G401 (cell line): ENCODE measurements around the gene KIAA1755. TPM values are rescaled to one million over a fixed set of nuclear protein-coding genes. Genes with fewer than 3 reads are reported as not detected.
A peak's percentile ranks its signal among the peaks of the same experiment; 100 is the strongest.

ENCODE experiments used
- DNase-seq: peaks from one replicate; pipeline ENCODE4 v3.0.0-alpha.2; 2015; ENCODE audit warnings: low spot score
- in situ Hi-C: cut with HindIII; loops from 2 replicates; pipeline ENCODE4 v1.10.0; 2016; ENCODE audit warnings: low sequenced_read_pairs, mixed read lengths
- total RNA-seq: library from RNA; depleted of rRNA; stranded (reverse); fragments of >200 nt; shearing (Covaris generic); gene quantifications from 2 replicates; pipeline ENCODE4 v1.2.3, GENCODE V29; 2014

Gene KIAA1755
- total RNA-seq, 1 experiment from 2014 or later = not detected

- in situ Hi-C loops = no loop called here
- no peak for DNase-seq
Observed at GRCh38 chr20:38173237-38174156, 87.0 kb downstream of the KIAA1755 start.

GRCh38 chr20:38172408-38172807, 88.1 kb downstream of the KIAA1755 start:
- no peak for DNase-seq
- in situ Hi-C loops = no loop called here

GRCh38 chr20:38171675-38172043, 88.9 kb downstream of the KIAA1755 start:
- in situ Hi-C loops = no loop called here
- DNase-seq = no peak

- DNase-seq = no peak
- in situ Hi-C loops = no loop called here
Observed at GRCh38 chr20:38170826-38171674, 89.5 kb downstream of the KIAA1755 start.

GRCh38 chr20:38170219-38170825, 90.2 kb downstream of the KIAA1755 start:
- in situ Hi-C loops = no loop called here
- DNase-seq = no peak

GRCh38 chr20:38169636-38170193, 90.8 kb downstream of the KIAA1755 start:
- in situ Hi-C loops = loop anchor here (5.0 kb wide), 1 partner anchor 97 kb away; no protein-coding TSS in a partner anchor
- DNase-seq = no peak

- in situ Hi-C loops = loop anchor here (5.0 kb wide), 1 partner anchor 97 kb away; no protein-coding TSS in a partner anchor
- DNase-seq = no peak
Observed at GRCh38 chr20:38168791-38169589, 91.5 kb downstream of the KIAA1755 start.

GRCh38 chr20:38167851-38168760, 92.4 kb downstream of the KIAA1755 start:
- no peak for DNase-seq
- in situ Hi-C loops = loop anchor here (5.0 kb wide), 1 partner anchor 96 kb away; no protein-coding TSS in a partner anchor

- DNase-seq = no peak
- in situ Hi-C loops = loop anchor here (5.0 kb wide), 1 partner anchor 95 kb away; no protein-coding TSS in a partner anchor
Observed at GRCh38 chr20:38167328-38167850, 93.1 kb downstream of the KIAA1755 start.

- in situ Hi-C loops = loop anchor here (5.0 kb wide), 1 partner anchor 94 kb away; no protein-coding TSS in a partner anchor
- DNase-seq = no peak
Observed at GRCh38 chr20:38166703-38167233, 93.8 kb downstream of the KIAA1755 start.

- in situ Hi-C loops = loop anchor here (5.0 kb wide), 1 partner anchor 94 kb away; no protein-coding TSS in a partner anchor
- no peak for DNase-seq
Observed at GRCh38 chr20:38165966-38166702, 94.4 kb downstream of the KIAA1755 start.

GRCh38 chr20:38165089-38165965, 95.2 kb downstream of the KIAA1755 start, which contains the start of gene TGM2:
Gene TGM2, minus strand, starts transcription at chr20:38165270. Its CDS starts 72 bp downstream, at chr20:38165198.
- in situ Hi-C loops = loop anchor here (5.0 kb wide), 1 partner anchor 93 kb away; no protein-coding TSS in a partner anchor
- peak; percentile 14 for DNase-seq

- in situ Hi-C loops = loop anchor here (5.0 kb wide), 1 partner anchor 92 kb away; no protein-coding TSS in a partner anchor
- DNase-seq = no peak
Observed at GRCh38 chr20:38164624-38165088, 95.9 kb downstream of the KIAA1755 start.

GRCh38 chr20:38164069-38164468, 96.5 kb downstream of the KIAA1755 start:
- in situ Hi-C loops = no loop called here
- DNase-seq = no peak
